HUES48 (cell line): ENCODE measurements around the gene FAM114A2.

ENCODE experiments used
- H3K27ac ChIP-seq: one replicate; pipeline ENCODE4 v1.7.0; 2013; ENCODE audit warnings: low read depth, low read length, inconsistent platforms
- H3K27me3 ChIP-seq: 2 replicates; pipeline ENCODE4 v1.6.1; 2013; ENCODE audit warnings: mild to moderate bottlenecking, low read length; ENCODE audit not compliant: control insufficient read depth, insufficient read depth
- H3K36me3 ChIP-seq: 2 replicates; pipeline ENCODE4 v1.6.1; 2013; ENCODE audit warnings: low read length; ENCODE audit not compliant: control insufficient read depth, insufficient read depth
- H3K4me1 ChIP-seq: 2 replicates; pipeline ENCODE4 v1.6.1; 2013; ENCODE audit warnings: mild to moderate bottlenecking, low read length; ENCODE audit not compliant: control insufficient read depth, insufficient read depth
- H3K4me3 ChIP-seq: 2 replicates; pipeline ENCODE4 v1.5.1; 2013; ENCODE audit warnings: mild to moderate bottlenecking, low read depth, low read length
- H3K9ac ChIP-seq: 2 replicates; pipeline ENCODE4 v1.6.1; 2013; ENCODE audit warnings: mild to moderate bottlenecking, low read depth, low read length, moderate library complexity
- H3K9me3 ChIP-seq: 2 replicates; pipeline ENCODE4 v1.6.1; 2013; ENCODE audit warnings: low read length; ENCODE audit not compliant: control insufficient read depth, insufficient read depth

Gene FAM114A2

DNA sequence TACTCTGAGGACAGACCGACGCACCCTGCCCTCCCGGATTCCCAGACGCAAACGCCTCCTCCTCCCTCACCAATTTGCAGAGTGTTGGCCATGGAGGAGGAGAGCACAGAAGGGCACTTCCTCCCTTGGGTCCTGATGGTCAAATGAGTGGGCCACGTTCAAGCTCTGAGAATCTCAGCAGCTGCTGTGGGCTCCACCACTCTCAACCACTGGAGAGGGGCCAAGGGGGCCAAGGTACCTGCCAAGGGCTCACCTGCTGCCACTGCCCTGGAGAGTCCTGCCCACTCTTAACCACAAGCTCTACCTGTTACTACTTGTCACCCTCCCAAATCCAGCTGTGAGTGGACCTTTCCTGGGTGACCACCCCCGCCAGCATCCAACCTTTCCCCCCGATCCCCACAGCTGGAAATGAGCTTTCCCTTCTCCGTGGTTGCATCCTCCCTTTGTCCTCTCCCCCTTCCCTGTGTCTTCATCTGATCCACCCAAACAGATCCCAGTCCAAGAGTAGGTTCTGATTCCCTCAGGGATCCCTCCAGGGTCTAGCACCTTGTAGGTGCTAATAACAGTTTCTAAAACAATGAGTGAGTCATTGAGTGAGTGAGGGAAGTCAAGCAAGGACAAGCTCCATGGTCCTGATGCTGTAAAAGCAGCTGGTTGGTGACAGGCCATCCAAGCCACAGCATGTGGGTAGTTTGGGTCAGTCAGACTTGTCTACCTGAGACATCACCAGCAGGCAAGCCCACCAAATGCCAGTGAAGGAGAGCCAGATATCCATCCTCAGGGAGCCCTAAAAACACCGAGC lies 69.7 kb downstream of the FAM114A2 start:
- H3K9me3 ChIP-seq = no peaks in the 10 kb centered on the region
- no peak overlapping the region for H3K4me3 ChIP-seq
- H3K27me3 ChIP-seq = no peaks in the 10 kb centered on the region
- no peaks in the 10 kb centered on the region for H3K36me3 ChIP-seq
- 0 out of 2 replicates have a peak, but pooled peaks cover 6% of the 10 kb centered on the region for H3K4me1 ChIP-seq
- no peak overlapping the region for H3K27ac ChIP-seq
- no peak overlapping the region for H3K9ac ChIP-seq

DNA sequence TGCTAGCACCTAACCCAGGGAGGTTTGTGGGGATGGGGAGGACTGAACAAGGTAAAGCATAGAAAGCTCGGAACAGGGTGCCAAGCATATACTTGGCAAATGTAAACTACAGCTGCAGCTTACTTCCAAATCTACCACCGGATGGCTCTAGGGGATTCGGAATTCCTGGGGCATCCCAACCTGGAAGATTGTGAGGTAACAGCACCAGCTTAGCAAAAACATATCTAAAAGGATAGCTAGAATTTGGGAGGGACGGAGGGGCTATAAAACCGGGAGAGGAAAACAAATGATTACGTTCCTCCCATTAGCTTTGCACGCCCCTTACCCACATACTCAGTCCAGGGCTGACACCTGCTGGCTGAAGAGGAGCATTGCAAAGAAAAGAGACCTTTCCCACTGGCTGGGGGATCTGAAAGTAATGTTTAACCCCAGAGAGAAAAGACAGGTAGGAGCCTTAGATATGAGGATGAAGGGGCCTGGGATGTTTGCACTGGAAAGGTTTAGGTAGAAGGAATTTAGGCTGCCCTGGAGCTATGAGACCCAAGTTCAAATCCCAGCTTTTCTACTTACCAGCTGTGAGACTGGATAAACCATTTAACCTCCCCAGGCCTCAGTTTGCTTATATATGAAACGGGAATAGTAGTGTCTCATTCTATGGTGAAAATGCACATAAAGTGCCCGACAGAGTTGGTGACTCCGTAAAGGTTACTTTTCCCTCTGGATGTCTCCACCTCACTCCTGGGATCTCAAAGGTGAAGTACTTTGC lies 73.6 kb downstream of the FAM114A2 start:
- no peaks in the 10 kb centered on the region for H3K27me3 ChIP-seq
- no peak overlapping the region for H3K9ac ChIP-seq
- H3K4me1 ChIP-seq = peaks cover 7% of the 10 kb centered on the region
- H3K4me3 ChIP-seq = peak overlapping the region; percentile 31
- H3K9me3 ChIP-seq = no peaks in the 10 kb centered on the region
- H3K27ac ChIP-seq = no peak overlapping the region
- no peaks in the 10 kb centered on the region for H3K36me3 ChIP-seq

DNA sequence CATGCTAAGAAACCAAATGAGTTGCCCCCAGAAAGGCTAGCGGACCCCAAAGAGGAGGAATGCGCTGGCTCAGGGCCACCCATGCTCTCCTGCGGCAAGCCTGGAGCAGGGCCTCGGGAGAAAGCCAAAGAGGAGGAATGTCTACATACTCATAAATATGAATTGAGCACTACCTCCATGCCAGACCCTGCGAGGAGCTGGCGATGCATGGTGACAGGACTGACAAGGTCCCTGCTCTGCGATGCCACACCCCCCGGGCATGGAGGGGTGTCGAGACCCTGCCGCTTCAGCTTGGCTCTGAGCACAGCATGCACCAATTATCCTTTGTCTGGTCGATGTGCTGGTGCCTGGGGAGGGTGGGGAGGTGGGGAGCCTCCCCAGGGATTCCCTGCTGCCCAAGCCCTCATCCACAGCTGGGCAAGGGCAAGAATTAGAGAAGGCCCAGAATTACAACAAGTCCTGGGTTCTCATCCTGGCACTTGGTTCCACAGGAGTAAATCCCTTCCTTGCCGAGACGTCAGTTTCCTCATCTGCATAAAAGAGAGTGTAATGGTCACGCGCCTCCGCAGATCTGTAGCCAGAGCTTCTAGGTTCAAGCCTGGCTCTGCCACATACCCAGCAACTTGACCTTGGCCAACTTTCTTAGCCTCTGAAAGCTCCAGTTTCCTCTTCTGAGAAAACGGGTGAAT lies 74.4 kb downstream of the FAM114A2 start:
- peaks cover 14% of the 10 kb centered on the region for H3K4me1 ChIP-seq
- H3K9me3 ChIP-seq = no peaks in the 10 kb centered on the region
- no peak overlapping the region for H3K9ac ChIP-seq
- no peak overlapping the region for H3K27ac ChIP-seq
- H3K36me3 ChIP-seq = no peaks in the 10 kb centered on the region
- peak overlapping the region; percentile 31 for H3K4me3 ChIP-seq
- H3K27me3 ChIP-seq = no peaks in the 10 kb centered on the region

DNA sequence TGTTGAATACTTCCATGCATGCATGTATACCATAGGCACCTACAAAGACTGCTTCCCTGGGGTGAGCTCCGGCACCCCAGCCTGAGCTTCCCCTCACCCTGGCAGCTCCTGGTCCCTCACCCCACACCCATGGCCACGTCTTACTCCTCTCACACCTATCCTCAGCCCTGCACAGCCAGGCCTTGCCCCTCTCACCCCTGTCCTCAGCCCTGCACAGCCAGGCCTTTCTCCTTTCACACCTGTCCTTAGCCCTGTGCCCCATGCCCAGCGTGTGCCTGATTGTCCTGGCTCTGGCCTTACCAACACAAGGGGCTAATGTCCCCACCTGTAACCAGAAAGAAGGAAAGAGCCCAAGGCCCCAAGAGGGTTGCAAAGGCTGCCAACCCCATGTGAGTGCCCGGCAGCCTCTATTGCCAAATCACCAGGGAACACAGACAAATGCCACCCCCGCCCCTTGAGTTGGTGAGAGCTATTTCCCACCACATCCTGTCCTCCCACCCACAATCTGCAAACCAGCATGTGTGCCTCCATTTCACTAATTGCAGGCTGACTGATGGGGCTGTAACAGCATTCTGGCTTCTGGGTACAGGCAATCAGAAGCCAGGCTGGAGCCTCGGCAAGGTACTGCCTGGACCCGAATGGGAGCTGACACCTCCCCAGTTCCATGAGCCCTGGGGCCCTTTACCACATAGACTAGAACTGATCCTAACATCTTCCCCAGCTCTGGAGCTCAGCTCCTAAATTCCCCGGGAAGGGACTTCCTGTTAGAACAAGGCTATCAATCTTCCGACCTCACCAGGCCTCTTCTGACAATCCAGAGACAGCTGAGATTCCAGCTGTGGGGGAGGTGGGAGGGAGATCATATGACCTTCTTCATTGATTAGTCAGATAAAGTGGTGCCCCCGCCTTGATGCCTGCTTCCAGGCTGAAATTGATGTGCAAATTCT lies 78.2 kb downstream of the FAM114A2 start:
- H3K36me3 ChIP-seq = no peaks in the 10 kb centered on the region
- no peak overlapping the region for H3K4me3 ChIP-seq
- H3K27me3 ChIP-seq = no peaks in the 10 kb centered on the region
- no peaks in the 10 kb centered on the region for H3K9me3 ChIP-seq
- no peak overlapping the region for H3K9ac ChIP-seq
- H3K4me1 ChIP-seq = peaks cover 23% of the 10 kb centered on the region
- H3K27ac ChIP-seq = peak overlapping the region; percentile 26

DNA sequence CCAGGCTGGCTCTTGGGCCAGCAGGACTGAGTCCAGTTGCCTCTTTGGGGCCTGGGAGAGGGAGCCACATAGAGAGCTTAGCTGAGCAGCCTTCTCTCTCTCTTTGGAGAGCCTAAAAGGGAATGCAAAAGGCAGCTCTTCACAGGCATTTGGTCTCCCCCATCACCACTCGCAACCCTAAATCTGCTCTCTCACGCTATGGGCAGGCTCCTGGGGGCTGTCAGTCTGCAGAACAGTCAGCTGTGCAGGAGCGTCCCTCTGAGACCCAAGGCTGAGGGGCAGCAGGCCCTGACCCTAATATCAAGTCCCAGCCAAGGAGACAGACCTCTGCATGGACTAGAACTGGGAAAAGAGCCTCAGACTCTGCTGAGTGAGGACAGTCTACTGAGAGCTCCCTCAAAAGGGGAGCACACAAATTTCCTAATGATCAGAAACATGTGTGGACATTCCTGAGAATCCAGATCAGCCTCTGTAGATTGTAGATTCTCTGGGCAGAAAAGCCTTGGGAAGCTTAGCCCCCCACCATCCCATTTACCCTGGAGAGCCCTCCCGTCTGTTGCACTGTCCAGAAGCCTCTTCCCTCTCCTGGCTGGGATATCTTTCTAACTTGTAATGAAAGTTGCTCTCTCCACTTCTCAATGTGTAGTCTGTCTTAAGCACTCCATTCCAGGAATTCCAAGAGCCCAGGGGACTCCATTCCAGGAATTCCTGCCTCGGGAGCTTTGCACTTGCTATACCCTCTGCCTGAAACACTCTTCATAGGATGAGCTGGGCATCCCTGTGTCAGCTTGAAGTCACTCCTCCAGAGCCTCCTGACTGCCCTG lies 79.4 kb downstream of the FAM114A2 start:
- peak overlapping the region; percentile 46; the same call in 1 of the 2 replicates for H3K9ac ChIP-seq
- 0 out of 2 replicates have a peak overlapping the region, but pooled peaks have one; percentile 1 for H3K4me3 ChIP-seq
- no peaks in the 10 kb centered on the region for H3K9me3 ChIP-seq
- H3K27me3 ChIP-seq = no peaks in the 10 kb centered on the region
- peak overlapping the region; percentile 52 for H3K27ac ChIP-seq
- H3K36me3 ChIP-seq = no peaks in the 10 kb centered on the region
- peaks cover 18% of the 10 kb centered on the region for H3K4me1 ChIP-seq

DNA sequence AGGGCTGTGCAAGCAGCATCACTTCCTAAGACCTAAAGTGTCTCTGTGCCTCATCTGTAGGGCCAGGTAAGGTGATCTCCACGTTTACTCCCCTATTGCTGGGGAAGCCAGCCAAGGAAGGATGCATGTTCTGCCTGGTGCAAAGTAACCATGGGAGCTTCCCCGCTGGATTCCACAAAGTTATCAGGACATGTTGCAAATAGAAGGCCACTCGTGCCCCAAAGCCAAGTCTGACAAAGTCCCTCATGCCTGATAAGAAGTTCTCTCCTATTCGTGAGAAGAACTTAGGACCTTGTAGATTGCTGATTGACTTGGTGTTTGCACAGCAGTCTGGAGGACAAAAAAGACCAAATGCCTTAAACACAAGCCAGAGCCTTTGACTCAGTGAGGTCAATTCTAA lies 81.5 kb downstream of the FAM114A2 start:
- Histone ChIP-seq H3K4me1 (peaks cover 18% of the 10 kb centered on the region), H3K27ac (no peak overlapping the region), H3K36me3 (no peaks in the 10 kb centered on the region), H3K27me3 (no peaks in the 10 kb centered on the region), H3K9me3 (no peaks in the 10 kb centered on the region), H3K9ac (no peak overlapping the region), H3K4me3 (no peak overlapping the region)

DNA sequence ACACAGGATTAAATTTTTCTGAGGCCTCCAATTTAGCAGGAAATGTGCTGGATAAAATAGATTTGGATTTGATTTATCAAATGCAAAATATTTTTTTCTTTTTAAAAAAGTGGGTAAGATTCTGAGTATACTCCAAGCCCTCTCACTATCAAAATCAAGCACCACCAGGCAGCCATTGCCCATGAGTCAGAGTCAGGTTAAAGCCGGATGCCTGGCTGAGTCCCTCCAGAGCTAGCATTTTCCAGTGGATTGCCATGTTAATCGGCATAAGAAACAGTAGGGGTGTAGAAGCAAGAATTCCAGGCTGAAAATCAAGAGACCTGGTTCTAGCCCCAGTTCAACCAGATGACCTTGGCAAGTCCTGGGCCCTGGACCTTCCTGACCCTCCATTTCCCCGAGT lies 85.3 kb downstream of the FAM114A2 start:
- H3K27ac ChIP-seq = no peak overlapping the region
- no peak overlapping the region for H3K4me3 ChIP-seq
- no peaks in the 10 kb centered on the region for H3K4me1 ChIP-seq

DNA sequence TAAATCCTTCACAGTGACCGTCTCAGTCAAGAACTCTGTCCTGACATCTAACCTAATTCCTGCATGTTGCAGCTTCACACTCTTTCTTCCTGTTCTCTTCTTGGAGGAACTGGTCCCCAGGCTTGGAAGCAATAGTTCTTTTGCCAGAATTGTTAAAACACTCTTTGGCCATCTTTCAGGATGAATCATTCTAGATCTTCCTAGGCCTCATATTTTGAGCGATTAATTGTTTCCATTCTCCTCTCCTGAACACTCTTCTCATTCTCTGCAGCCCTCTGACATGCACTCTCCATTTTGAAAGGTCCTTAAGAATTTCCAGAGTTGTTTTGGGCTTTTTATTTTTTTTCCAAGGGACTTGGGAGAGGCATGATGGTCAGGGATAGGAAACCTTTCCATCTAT lies 85.8 kb downstream of the FAM114A2 start:
- Histone ChIP-seq H3K4me3 (no peak overlapping the region), H3K27me3 (no peaks in the 10 kb centered on the region), H3K9me3 (no peaks in the 10 kb centered on the region), H3K27ac (no peak overlapping the region), H3K4me1 (no peaks in the 10 kb centered on the region), H3K9ac (no peak overlapping the region), H3K36me3 (no peaks in the 10 kb centered on the region)

More for the DNA sequence above, 85.3 kb downstream of the FAM114A2 start:
- Histone ChIP-seq H3K9ac (no peak overlapping the region), H3K36me3 (no peaks in the 10 kb centered on the region), H3K27me3 (no peaks in the 10 kb centered on the region), H3K9me3 (no peaks in the 10 kb centered on the region)

DNA sequence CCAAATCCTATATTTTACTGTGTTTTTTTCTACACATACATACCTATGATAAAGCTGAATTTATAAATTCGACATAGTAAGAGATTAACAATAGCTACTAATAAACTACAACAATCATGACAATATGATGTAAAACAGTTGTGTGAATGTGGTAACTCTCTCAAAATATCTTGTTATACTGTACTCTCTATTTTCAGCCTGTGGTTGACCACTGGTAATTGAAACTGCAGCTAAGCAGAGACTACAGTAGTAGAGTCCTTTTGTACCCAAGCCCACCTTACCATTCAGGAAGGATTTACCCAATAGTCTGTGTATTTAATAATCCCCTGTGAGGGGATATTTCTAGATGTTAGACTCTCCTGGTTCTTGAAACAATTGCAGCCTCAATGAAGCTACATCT lies 86.7 kb downstream of the FAM114A2 start:
- Histone ChIP-seq H3K4me1 (no peaks in the 10 kb centered on the region), H3K27me3 (no peaks in the 10 kb centered on the region), H3K36me3 (no peaks in the 10 kb centered on the region), H3K27ac (no peak overlapping the region), H3K9me3 (no peaks in the 10 kb centered on the region), H3K4me3 (no peak overlapping the region), H3K9ac (no peak overlapping the region)
